Dendritic cell treated with granulocyte-macrophage colony-stimulating factor and Interleukin-4, amounts not matched to agents 40 ng/mL and 50 ng/mL, for 4 days (primary cell): ENCODE results near the gene OPRPN.

ENCODE experiments used
- H3K27ac Mint-ChIP-seq: one replicate; pipeline ENCODE4 v1.8.0; 2022; ENCODE audit warnings: mild to moderate bottlenecking, mixed read lengths
- H3K27me3 Mint-ChIP-seq: one replicate; pipeline ENCODE4 v1.8.0; 2022; ENCODE audit warnings: mild to moderate bottlenecking, mixed read lengths
- H3K36me3 Mint-ChIP-seq: one replicate; pipeline ENCODE4 v1.8.0; 2022; ENCODE audit warnings: low read depth, mixed read lengths
- H3K4me1 Mint-ChIP-seq: one replicate; pipeline ENCODE4 v1.8.0; 2022; ENCODE audit warnings: low read depth, mixed read lengths
- H3K4me3 Mint-ChIP-seq: one replicate; pipeline ENCODE4 v1.8.0; 2022; ENCODE audit warnings: mild to moderate bottlenecking, moderate library complexity, mixed read lengths
- H3K9me3 Mint-ChIP-seq: one replicate; pipeline ENCODE4 v1.8.0; 2022; ENCODE audit warnings: mixed read lengths
- intact Hi-C: fragments of 100-400 bp; cut with micrococcal nuclease; formaldehyde crosslinking; loops from one replicate; pipeline ENCODE4 v1.15.0; 2022

Gene OPRPN, protein sequence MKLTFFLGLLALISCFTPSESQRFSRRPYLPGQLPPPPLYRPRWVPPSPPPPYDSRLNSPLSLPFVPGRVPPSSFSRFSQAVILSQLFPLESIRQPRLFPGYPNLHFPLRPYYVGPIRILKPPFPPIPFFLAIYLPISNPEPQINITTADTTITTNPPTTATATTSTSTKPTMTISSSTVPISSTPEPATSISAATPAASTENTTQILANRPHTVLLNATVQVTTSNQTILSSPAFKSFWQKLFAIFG

GRCh38 chr4:70397580-70397979 lies at the start of gene OPRPN:
Gene OPRPN, plus strand, starts transcription at chr4:70397940. Its CDS starts 1,346 bp downstream, at chr4:70399286.
- H3K9me3 Mint-ChIP-seq = no peaks in the 10 kb centered on the region
- no peaks in the 10 kb centered on the region for H3K4me1 Mint-ChIP-seq
- intact Hi-C loops = no loop called here
- H3K4me3 Mint-ChIP-seq = no peak within 1 kb of the TSS
- H3K27me3 Mint-ChIP-seq = no peaks in the 10 kb centered on the region
- no peak within 1 kb of the TSS for H3K27ac Mint-ChIP-seq
- H3K36me3 Mint-ChIP-seq = no peaks in the 10 kb centered on the region

GRCh38 chr4:70356185-70356584 lies 41.6 kb upstream of the OPRPN start:
- no peaks in the 10 kb centered on the region for H3K9me3 Mint-ChIP-seq
- H3K36me3 Mint-ChIP-seq = no peaks in the 10 kb centered on the region
- intact Hi-C loops = no loop called here
- no peak overlapping the region for H3K27ac Mint-ChIP-seq
- H3K4me3 Mint-ChIP-seq = no peak overlapping the region
- H3K27me3 Mint-ChIP-seq = no peaks in the 10 kb centered on the region
- no peaks in the 10 kb centered on the region for H3K4me1 Mint-ChIP-seq

- Mint-ChIP-seq H3K36me3 (no peaks in the 10 kb centered on the region), H3K4me3 (no peak overlapping the region), H3K4me1 (no peaks in the 10 kb centered on the region), H3K27ac (no peak overlapping the region), H3K9me3 (no peaks in the 10 kb centered on the region), H3K27me3 (no peaks in the 10 kb centered on the region)
- intact Hi-C loops = no loop called here
These were observed 38.6 kb upstream of the OPRPN start for GRCh38 chr4:70359115-70359661.

GRCh38 chr4:70360460-70360859 lies 37.3 kb upstream of the OPRPN start, which contains the start of gene SMR3A:
Gene SMR3A, plus strand, starts transcription at chr4:70360760. Its CDS starts 1,356 bp downstream, at chr4:70362116.
- H3K4me3 Mint-ChIP-seq = no peak within 1 kb of the TSS
- H3K4me1 Mint-ChIP-seq = no peaks in the 10 kb centered on the region
- H3K27me3 Mint-ChIP-seq = no peaks in the 10 kb centered on the region
- H3K27ac Mint-ChIP-seq = no peak within 1 kb of the TSS
- H3K36me3 Mint-ChIP-seq = no peaks in the 10 kb centered on the region
- no peaks in the 10 kb centered on the region for H3K9me3 Mint-ChIP-seq
- intact Hi-C loops = no loop called here

GRCh38 chr4:70364002-70364401 lies 33.7 kb upstream of the OPRPN start:
- Mint-ChIP-seq H3K36me3 (no peaks in the 10 kb centered on the region), H3K4me1 (no peaks in the 10 kb centered on the region), H3K27me3 (no peaks in the 10 kb centered on the region), H3K9me3 (no peaks in the 10 kb centered on the region), H3K27ac (no peak overlapping the region), H3K4me3 (no peak overlapping the region)
- intact Hi-C loops = no loop called here

- no peaks in the 10 kb centered on the region for H3K9me3 Mint-ChIP-seq
- H3K4me3 Mint-ChIP-seq = no peak overlapping the region
- no peaks in the 10 kb centered on the region for H3K4me1 Mint-ChIP-seq
- intact Hi-C loops = no loop called here
- H3K27ac Mint-ChIP-seq = no peak overlapping the region
- no peaks in the 10 kb centered on the region for H3K27me3 Mint-ChIP-seq
- H3K36me3 Mint-ChIP-seq = no peaks in the 10 kb centered on the region
These were observed 32.3 kb upstream of the OPRPN start for GRCh38 chr4:70365479-70365878.

GRCh38 chr4:70367813-70368212 lies 29.9 kb upstream of the OPRPN start:
- Mint-ChIP-seq H3K27ac (no peak overlapping the region), H3K4me1 (no peaks in the 10 kb centered on the region), H3K4me3 (no peak overlapping the region), H3K36me3 (no peaks in the 10 kb centered on the region), H3K9me3 (no peaks in the 10 kb centered on the region), H3K27me3 (no peaks in the 10 kb centered on the region)
- intact Hi-C loops = no loop called here

GRCh38 chr4:70371987-70372386 lies 25.8 kb upstream of the OPRPN start:
- no peak overlapping the region for H3K27ac Mint-ChIP-seq
- no peak overlapping the region for H3K4me3 Mint-ChIP-seq
- H3K36me3 Mint-ChIP-seq = no peaks in the 10 kb centered on the region
- intact Hi-C loops = no loop called here
- no peaks in the 10 kb centered on the region for H3K27me3 Mint-ChIP-seq
- H3K9me3 Mint-ChIP-seq = peaks cover 9% of the 10 kb centered on the region
- H3K4me1 Mint-ChIP-seq = no peaks in the 10 kb centered on the region

DNA sequence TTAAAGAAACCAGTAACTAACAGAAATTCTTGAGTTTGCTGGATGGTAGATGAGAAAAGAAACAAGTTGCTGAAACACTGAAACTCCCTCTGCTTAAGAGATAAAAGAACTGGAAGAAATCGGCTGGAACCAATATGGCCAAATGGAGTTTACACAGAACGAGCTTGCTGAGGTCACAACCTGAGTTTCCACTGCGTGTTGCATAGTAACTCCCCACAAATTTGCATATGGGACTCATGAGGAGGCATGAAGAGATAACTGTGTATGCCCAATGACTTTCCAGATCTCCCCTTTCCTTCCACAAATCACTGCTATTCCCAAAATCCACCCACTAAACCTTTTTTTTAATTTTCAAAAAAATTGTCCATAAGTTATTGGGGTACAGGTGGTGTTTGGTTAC lies 25.0 kb upstream of the OPRPN start:
- Mint-ChIP-seq H3K4me1 (no peaks in the 10 kb centered on the region), H3K27ac (no peak overlapping the region), H3K27me3 (no peaks in the 10 kb centered on the region), H3K4me3 (no peak overlapping the region), H3K9me3 (peaks cover 9% of the 10 kb centered on the region), H3K36me3 (no peaks in the 10 kb centered on the region)
- intact Hi-C loops = no loop called here

- H3K27me3 Mint-ChIP-seq = no peaks in the 10 kb centered on the region
- no peaks in the 10 kb centered on the region for H3K36me3 Mint-ChIP-seq
- H3K4me3 Mint-ChIP-seq = no peak overlapping the region
- intact Hi-C loops = no loop called here
- H3K9me3 Mint-ChIP-seq = no peaks in the 10 kb centered on the region
- no peaks in the 10 kb centered on the region for H3K4me1 Mint-ChIP-seq
- H3K27ac Mint-ChIP-seq = no peak overlapping the region
These were observed 17.2 kb upstream of the OPRPN start for GRCh38 chr4:70380578-70380977.

GRCh38 chr4:70382691-70383181 lies 15.0 kb upstream of the OPRPN start, which contains the start of gene SMR3B:
Gene SMR3B, plus strand, starts transcription at chr4:70383131. Its CDS starts 1,380 bp downstream, at chr4:70384511.
- intact Hi-C loops = no loop called here
- Mint-ChIP-seq H3K36me3 (no peaks in the 10 kb centered on the region), H3K4me1 (no peaks in the 10 kb centered on the region), H3K4me3 (no peak within 1 kb of the TSS), H3K27ac (no peak within 1 kb of the TSS), H3K27me3 (no peaks in the 10 kb centered on the region), H3K9me3 (no peaks in the 10 kb centered on the region)

GRCh38 chr4:70392057-70392776 lies 5.5 kb upstream of the OPRPN start:
- no peak overlapping the region for H3K27ac Mint-ChIP-seq
- no peaks in the 10 kb centered on the region for H3K27me3 Mint-ChIP-seq
- no peaks in the 10 kb centered on the region for H3K36me3 Mint-ChIP-seq
- intact Hi-C loops = no loop called here
- H3K9me3 Mint-ChIP-seq = no peaks in the 10 kb centered on the region
- no peaks in the 10 kb centered on the region for H3K4me1 Mint-ChIP-seq
- H3K4me3 Mint-ChIP-seq = no peak overlapping the region

GRCh38 chr4:70399319-70399718 lies 1.6 kb downstream of the OPRPN start:
- H3K9me3 Mint-ChIP-seq = no peaks in the 10 kb centered on the region
- intact Hi-C loops = no loop called here
- no peaks in the 10 kb centered on the region for H3K27me3 Mint-ChIP-seq
- H3K36me3 Mint-ChIP-seq = no peaks in the 10 kb centered on the region
- no peaks in the 10 kb centered on the region for H3K4me1 Mint-ChIP-seq
- no peak overlapping the region for H3K27ac Mint-ChIP-seq
- H3K4me3 Mint-ChIP-seq = no peak overlapping the region

DNA sequence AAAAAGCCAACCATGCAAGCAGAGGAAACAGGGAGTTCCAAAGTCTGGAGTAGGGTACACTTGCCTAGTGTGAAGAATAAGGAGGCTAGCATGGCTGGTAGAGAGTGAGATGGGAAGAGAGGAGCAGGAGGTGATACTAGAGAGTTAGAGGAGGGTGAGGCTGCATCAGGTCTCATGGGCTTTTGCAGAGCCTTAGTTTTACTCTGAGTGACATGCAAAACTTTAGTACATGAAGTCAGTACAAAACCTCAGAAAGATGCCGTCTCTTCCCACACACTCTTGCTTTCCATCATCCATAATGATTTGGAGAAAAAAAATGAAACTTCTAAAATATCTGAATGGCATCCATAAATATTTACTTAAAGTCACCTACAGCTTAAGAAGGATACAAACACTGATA lies 5.0 kb downstream of the OPRPN start:
- Mint-ChIP-seq H3K36me3 (no peaks in the 10 kb centered on the region), H3K27me3 (no peaks in the 10 kb centered on the region), H3K4me3 (no peak overlapping the region), H3K9me3 (no peaks in the 10 kb centered on the region), H3K4me1 (no peaks in the 10 kb centered on the region), H3K27ac (no peak overlapping the region)
- intact Hi-C loops = no loop called here
